ENCODE data around the gene GGCX. TPM values are rescaled to one million over a fixed set of nuclear protein-coding genes. Genes with fewer than 3 reads are reported as not detected.

The GGCX gene
- total and polyA plus RNA-seq, 2 of the 13 experiments (the other 11 are each of a cell fraction or from before 2014, with no cell fraction given), result 72.5 to 103 TPM

GRCh38 chr2:85602476-85603234 lies 41.4 kb upstream of the GGCX start, which contains the start of gene TMEM150A (continued):
- TF ChIP-seq ZC3H13 (CRISPR knock-in tag; IDR thresholded peaks at IDR 0.05), result peak; percentile 85
- TF ChIP-seq ZNF264 (CRISPR knock-in tag; IDR thresholded peaks at IDR 0.05), result no peak
- peak; percentile 57; the same call in 1 of the 2 replicates for TF ChIP-seq ZNF337 (CRISPR knock-in tag; IDR thresholded peaks at IDR 0.05; ENCODE audit: borderline replicate concordance, low read depth)
- TF ChIP-seq TCF12 (IDR thresholded peaks at IDR 0.05), result no peak
- peak; percentile 77; the same call in 1 of the 2 replicates for TF ChIP-seq TCF12 (CRISPR knock-in tag; IDR thresholded peaks at IDR 0.05)
- TF ChIP-seq ZBTB1 (CRISPR knock-in tag; IDR thresholded peaks at IDR 0.05; ENCODE audit: borderline replicate concordance), result no peak
- TF ChIP-seq HOMEZ (CRISPR knock-in tag; IDR thresholded peaks at IDR 0.05; ENCODE audit: low read depth), result no peak
- no peak for TF ChIP-seq RCOR2 (CRISPR knock-in tag; IDR thresholded peaks at IDR 0.05)
- TF ChIP-seq REL (CRISPR knock-in tag; conservative IDR thresholded peaks at IDR 0.05), result no peak
- no peak for TF ChIP-seq ETV6 (CRISPR knock-in tag; conservative IDR thresholded peaks at IDR 0.05)
- TF ChIP-seq ZBTB14 (CRISPR knock-in tag; IDR thresholded peaks at IDR 0.05), result no peak
- TF ChIP-seq HDAC2 (CRISPR knock-in tag; IDR thresholded peaks at IDR 0.05), result no peak
- TF ChIP-seq CBX1 (IDR thresholded peaks at IDR 0.05; ENCODE audit: low read depth), result peak; percentile 32
- TF ChIP-seq TCF7L2 (IDR thresholded peaks at IDR 0.05; ENCODE audit: low read depth, low read length), result no peak
- 0 out of 2 replicates have a peak, but pooled peaks have one; percentile 10 for TF ChIP-seq KMT2B (CRISPR knock-in tag; IDR thresholded peaks at IDR 0.05)
- TF ChIP-seq ZNF10 (CRISPR knock-in tag; IDR thresholded peaks at IDR 0.05; ENCODE audit: borderline replicate concordance, low read depth), result no peak
- 0 out of 2 replicates have a peak, but pooled peaks have one; percentile 38 for TF ChIP-seq ZNF616 (CRISPR knock-in tag; IDR thresholded peaks at IDR 0.05; ENCODE audit: low read depth)
- no peak for TF ChIP-seq RFXANK (CRISPR knock-in tag; IDR thresholded peaks at IDR 0.05)
- TF ChIP-seq ZFP36L1 (CRISPR knock-in tag; IDR thresholded peaks at IDR 0.05), result no peak
- peak; percentile 12; the same call in 1 of the 2 replicates for TF ChIP-seq ZNF281 (CRISPR knock-in tag; IDR thresholded peaks at IDR 0.05; ENCODE audit: borderline replicate concordance)
- TF ChIP-seq YY1 (IDR thresholded peaks at IDR 0.05; ENCODE audit: insufficient read depth, insufficient replicate concordance, low read depth, low read length), result peak; percentile 73
- TF ChIP-seq ZNF562 (CRISPR knock-in tag; IDR thresholded peaks at IDR 0.05; ENCODE audit: borderline replicate concordance), result no peak
- TF ChIP-seq ZNF546 (CRISPR knock-in tag; conservative IDR thresholded peaks at IDR 0.05), result no peak; the same call in 1 of the 2 replicates
- TF ChIP-seq ZBTB33 (CRISPR knock-in tag; IDR thresholded peaks at IDR 0.05), result no peak

Data from HepG2 (cell line).